Measurements from ENCODE around the gene MGMT.

The MGMT gene

GRCh38 chr10:129730272-129730992 lies 263.4 kb downstream of the MGMT start:
- TF ChIP-seq EZH2 (IDR thresholded peaks at IDR 0.05; ENCODE audit: borderline replicate concordance, low read length), result no peak
- TF ChIP-seq CTCF (IDR thresholded peaks at IDR 0.05; ENCODE audit: low read length), result no peak
- no peaks in the 10 kb centered on the region for H3K4me1 ChIP-seq (ENCODE audit: insufficient read depth, low read length, severe bottlenecking)
- H4K20me1 ChIP-seq (ENCODE audit: insufficient read depth, low read length), result no peaks in the 10 kb centered on the region
- no peaks in the 10 kb centered on the region for H3K36me3 ChIP-seq (ENCODE audit: insufficient read depth, low read length)
- no peaks in the 10 kb centered on the region for H3K9me2 ChIP-seq (ENCODE audit: low read depth, low read length)
- no peaks in the 10 kb centered on the region for H3K79me2 ChIP-seq (ENCODE audit: insufficient read depth, low read length)
- no peak overlapping the region for H3K4me2 ChIP-seq (ENCODE audit: low read length)
- H3K9ac ChIP-seq (ENCODE audit: low read length), result no peak overlapping the region
- H3F3A ChIP-seq (ENCODE audit: insufficient read depth, low read length), result no peaks in the 10 kb centered on the region
- no peak overlapping the region for H2AFZ ChIP-seq (ENCODE audit: low read length)
- no peak overlapping the region for H3K27ac ChIP-seq (ENCODE audit: low read depth, low read length, poor library complexity, severe bottlenecking)
- H3K27me3 ChIP-seq (ENCODE audit: insufficient read depth, low read length), result no peaks in the 10 kb centered on the region
- no peak overlapping the region for H3K4me3 ChIP-seq (ENCODE audit: low read depth, low read length, poor library complexity, severe bottlenecking)
- H3K9me3 ChIP-seq (ENCODE audit: low read length), result no peaks in the 10 kb centered on the region

- Histone ChIP-seq H3K9me3 (ENCODE audit: low read length) (no peaks in the 10 kb centered on the region), H2AFZ (ENCODE audit: low read length) (no peak overlapping the region), H3K4me3 (ENCODE audit: low read depth, low read length, poor library complexity, severe bottlenecking) (no peak overlapping the region), H3K4me1 (ENCODE audit: insufficient read depth, low read length, severe bottlenecking) (no peaks in the 10 kb centered on the region), H3K79me2 (ENCODE audit: insufficient read depth, low read length) (no peaks in the 10 kb centered on the region), H3K9me2 (ENCODE audit: low read depth, low read length) (no peaks in the 10 kb centered on the region), H3K4me2 (ENCODE audit: low read length) (no peak overlapping the region), H3K9ac (ENCODE audit: low read length) (no peak overlapping the region), H4K20me1 (ENCODE audit: insufficient read depth, low read length) (no peaks in the 10 kb centered on the region), H3K27me3 (ENCODE audit: insufficient read depth, low read length) (no peaks in the 10 kb centered on the region), H3F3A (ENCODE audit: insufficient read depth, low read length) (no peaks in the 10 kb centered on the region), H3K36me3 (ENCODE audit: insufficient read depth, low read length) (no peaks in the 10 kb centered on the region), H3K27ac (ENCODE audit: low read depth, low read length, poor library complexity, severe bottlenecking) (no peak overlapping the region)
- TF ChIP-seq CTCF (IDR thresholded peaks at IDR 0.05; ENCODE audit: low read length) (no peak), EZH2 (IDR thresholded peaks at IDR 0.05; ENCODE audit: borderline replicate concordance, low read length) (no peak)
Observed at GRCh38 chr10:129730993-129731325, 263.9 kb downstream of the MGMT start.

- H3K27ac ChIP-seq (ENCODE audit: low read depth, low read length, poor library complexity, severe bottlenecking), result no peak overlapping the region
- no peaks in the 10 kb centered on the region for H3K9me3 ChIP-seq (ENCODE audit: low read length)
- H3K9ac ChIP-seq (ENCODE audit: low read length), result no peak overlapping the region
- TF ChIP-seq CTCF (IDR thresholded peaks at IDR 0.05; ENCODE audit: low read length) (no peak), EZH2 (IDR thresholded peaks at IDR 0.05; ENCODE audit: borderline replicate concordance, low read length) (no peak)
- no peaks in the 10 kb centered on the region for H4K20me1 ChIP-seq (ENCODE audit: insufficient read depth, low read length)
- no peaks in the 10 kb centered on the region; the same call in 1 of the 2 replicates for H3K36me3 ChIP-seq (ENCODE audit: insufficient read depth, low read length)
- H3K9me2 ChIP-seq (ENCODE audit: low read depth, low read length), result no peaks in the 10 kb centered on the region
- no peak overlapping the region for H2AFZ ChIP-seq (ENCODE audit: low read length)
- H3K4me3 ChIP-seq (ENCODE audit: low read depth, low read length, poor library complexity, severe bottlenecking), result no peak overlapping the region
- H3K4me2 ChIP-seq (ENCODE audit: low read length), result no peak overlapping the region
- no peaks in the 10 kb centered on the region for H3F3A ChIP-seq (ENCODE audit: insufficient read depth, low read length)
- H3K4me1 ChIP-seq (ENCODE audit: insufficient read depth, low read length, severe bottlenecking), result peaks cover 11% of the 10 kb centered on the region
- H3K27me3 ChIP-seq (ENCODE audit: insufficient read depth, low read length), result no peaks in the 10 kb centered on the region
- no peaks in the 10 kb centered on the region for H3K79me2 ChIP-seq (ENCODE audit: insufficient read depth, low read length)
Observed at GRCh38 chr10:129740532-129741279, 273.7 kb downstream of the MGMT start.

Measured in OCI-LY1 (cell line).